HG03354 (cell line): Measurements from ENCODE around the gene SPTB.

Experiments
- ATAC-seq: cut with Tn5 transposase; IDR thresholded peaks from one replicate; pipeline ENCODE4 v1.9.1; 2021; ENCODE audit warnings: mild to moderate bottlenecking; ENCODE audit not compliant: unreplicated experiment, poor library complexity, severe bottlenecking

Gene SPTB

DNA sequence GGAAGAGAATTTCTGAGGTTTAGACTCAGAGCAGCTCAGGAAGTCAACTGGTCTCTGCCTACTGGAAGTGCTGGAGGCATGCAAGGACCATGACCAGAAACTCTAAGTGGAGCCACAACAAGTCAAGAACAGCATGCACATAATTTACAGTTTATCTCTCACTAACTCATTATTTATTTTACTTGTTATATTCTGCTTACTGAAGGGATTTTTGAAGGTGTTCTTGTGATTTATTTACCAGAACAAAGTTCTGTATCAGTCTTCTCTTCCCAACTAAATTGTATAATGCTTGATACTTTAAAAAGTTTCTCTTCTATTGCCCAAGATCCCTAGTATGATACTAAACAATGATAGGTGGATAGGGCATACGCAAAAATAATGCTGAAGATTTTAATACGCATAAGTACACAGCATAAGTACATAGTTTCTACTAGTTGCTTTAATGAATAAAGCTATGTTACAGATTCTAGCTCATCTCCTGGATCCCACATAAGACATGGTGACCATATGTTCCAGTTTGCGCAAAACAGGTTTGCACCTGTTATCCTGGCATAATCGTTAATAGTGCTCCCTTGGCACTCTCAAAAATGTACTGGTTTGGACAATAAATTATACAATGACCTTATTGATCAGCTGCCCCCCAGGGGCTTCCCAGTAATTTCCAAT is 11.6 kb upstream of the SPTB start:
- no peak for ATAC-seq

GRCh38 chr14:64889352-64889751 is 9.6 kb upstream of the SPTB start:
- ATAC-seq, result no peak

DNA sequence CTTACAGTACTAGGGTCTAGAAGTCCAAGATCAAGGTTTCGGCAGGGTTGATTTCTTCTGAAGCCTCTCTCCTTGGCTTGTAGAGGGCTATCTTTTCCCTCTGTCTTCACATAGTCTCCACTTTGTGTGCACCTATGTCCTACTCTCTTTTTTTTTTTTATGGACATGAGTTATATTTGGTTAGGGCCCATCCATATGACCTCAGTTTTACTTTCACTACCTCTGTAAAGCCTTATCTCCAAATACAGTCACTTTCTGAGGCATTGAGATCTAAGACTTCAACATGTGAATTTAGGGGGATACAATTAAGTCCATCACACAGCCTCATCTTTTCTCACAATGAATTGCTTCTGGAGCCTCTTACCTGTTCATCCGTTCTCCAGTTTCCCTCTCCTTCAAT is 5.9 kb upstream of the SPTB start:
- ATAC-seq, result no peak

DNA sequence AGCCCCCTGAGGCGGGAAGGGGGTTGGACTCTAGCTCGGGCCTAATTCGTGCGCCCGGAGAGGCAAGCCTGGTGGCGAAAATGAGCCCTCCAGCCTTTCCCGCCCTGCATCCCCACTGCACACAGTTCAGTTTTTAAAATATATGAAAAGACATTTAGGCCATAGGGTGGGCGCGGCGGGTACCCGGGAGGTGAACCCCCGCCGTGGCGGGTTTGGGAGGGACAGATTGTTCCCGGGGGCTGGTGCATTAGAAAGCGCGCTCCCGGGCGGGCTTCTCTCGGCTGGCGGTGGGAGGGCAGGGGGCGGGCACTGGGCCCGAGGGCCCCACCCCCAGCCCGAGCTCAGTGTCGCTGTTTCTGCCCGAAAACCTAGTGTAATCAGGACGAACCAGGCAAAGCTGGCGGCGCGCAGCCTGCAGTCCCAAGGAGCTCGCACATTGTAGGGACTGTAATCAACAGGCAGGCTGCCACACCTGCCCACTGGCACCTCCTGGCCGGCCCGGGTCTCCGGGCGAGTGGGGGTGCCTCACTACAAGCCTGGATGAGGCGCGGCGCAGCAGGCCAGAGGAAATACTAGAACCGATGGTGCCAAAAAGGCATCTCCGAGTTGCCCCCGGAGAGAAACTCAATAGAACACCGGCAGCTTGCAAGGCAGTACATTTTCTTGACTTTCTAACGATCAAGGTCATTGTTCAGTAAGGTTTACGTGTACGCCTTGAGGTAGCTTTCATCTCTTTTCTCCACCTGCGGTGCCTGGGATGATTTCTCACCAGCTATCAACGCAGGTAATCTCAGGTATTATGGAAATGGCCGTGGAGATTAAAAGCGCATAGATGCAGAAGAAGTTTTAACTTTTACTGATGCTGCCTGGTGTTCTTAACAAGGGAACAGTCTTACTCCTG is 764 bp upstream of the SPTB start:
- peak; percentile 64 for ATAC-seq

- no peak for ATAC-seq
These were observed 671 bp downstream of the SPTB start for GRCh38 chr14:64878837-64879634.

DNA sequence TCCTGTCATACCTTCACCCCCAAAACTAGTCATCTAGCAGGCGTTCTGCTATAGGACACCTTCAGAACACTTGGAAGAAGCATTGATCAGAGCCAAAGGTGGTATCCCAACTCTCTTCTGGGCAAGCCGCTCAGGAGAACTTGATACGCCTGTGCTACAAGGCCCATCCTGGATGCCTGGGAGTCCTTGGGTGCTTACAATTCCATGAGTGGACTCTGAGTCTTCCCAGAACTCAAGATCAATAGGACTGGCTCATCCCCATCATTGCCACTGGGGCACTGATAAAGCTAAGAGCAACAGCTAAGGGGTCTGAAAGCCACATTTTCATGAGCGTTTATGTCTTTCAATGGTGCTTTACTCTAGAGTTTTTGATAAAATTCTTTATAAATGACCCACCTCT is 1.9 kb downstream of the SPTB start:
- no peak for ATAC-seq

DNA sequence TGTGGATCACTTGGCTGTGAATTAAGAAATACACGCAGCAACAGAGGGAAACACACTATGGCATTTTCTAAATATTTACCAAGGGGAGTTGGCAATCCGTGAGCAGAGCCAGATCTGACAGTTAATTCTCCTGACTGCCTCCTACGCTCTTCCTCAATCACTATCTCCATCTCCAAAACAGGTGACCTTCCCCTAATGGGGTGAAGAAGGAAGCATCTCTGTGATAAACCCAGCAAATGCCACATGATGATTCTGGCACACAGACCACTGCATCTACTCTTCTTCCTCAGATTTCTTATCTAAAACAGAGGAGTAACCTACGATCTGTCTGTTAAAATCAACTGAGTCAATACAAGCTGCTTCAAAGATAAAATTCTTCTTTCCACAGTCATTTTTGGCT is 4.4 kb downstream of the SPTB start:
- ATAC-seq, result no peak

DNA sequence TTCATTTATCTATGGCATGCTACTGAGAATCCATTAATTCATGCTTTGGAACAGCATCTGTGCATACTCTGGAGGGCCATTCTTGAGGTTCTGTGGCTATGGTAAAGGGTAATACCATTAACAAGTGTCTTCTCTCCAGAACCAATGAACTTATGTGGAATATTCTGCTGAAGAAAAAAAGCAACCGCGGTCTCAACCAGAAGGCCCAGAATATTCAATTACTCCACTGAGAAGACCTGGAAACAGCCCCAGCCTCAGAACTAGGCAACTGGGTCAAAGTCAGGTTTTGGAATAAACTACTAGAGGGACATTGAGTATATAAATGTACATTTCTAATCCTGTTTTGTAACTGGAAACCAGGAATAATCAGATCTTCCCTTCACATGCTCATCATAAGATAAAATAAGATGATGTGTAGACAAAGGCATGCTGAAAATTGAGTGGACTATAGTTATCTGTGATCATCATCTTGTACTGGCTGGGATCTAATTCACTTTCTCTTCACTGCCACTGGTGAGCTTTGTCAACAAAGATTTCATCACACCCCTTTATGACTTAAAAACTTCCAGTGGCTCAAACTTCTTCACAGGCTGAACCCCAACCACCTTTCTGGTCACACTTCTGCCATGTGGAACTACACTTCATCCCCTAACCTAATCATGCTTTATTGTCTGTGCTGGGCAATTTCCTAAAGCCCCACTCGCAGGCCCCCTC is 6.0 kb downstream of the SPTB start:
- no peak for ATAC-seq

DNA sequence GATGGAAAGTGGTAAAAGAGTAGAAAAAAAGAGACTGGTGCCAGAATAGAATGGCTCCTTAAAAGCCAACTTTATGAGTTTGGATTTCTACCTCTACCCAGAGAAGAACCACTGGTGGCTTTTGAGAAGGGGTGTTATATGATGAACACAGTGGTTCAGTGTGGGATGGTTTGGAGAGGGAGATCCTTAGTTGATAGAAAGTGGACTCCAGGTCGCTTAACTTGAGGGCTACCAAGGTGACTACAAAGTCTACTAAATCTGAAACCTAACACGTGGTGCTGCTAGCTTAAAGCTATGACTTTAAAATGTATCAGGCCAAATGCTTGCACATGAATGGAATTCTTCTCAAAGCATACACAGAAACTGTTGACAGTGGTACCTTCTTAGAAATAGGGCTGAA is 8.4 kb downstream of the SPTB start:
- no peak for ATAC-seq

GRCh38 chr14:64870160-64870559 is 9.5 kb downstream of the SPTB start:
- ATAC-seq, result no peak

DNA sequence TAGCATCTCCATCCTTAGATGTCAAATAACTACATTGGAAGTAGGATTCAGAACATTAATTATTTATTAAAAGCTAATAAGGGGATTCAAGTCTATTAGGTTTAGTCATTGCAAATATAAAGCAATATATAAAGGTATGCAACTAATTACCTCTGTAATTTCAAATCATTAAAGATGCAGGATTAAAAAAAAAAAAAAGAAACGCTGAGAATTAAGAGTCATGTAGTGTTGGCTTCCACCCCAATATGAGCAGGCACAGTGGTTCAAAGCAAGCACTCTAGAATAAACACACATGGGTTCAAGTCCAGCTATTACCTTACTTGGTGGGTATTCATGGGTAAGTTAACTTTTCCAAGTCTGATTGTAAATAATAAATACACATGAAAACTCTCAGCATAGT is 10.9 kb downstream of the SPTB start:
- no peak for ATAC-seq

DNA sequence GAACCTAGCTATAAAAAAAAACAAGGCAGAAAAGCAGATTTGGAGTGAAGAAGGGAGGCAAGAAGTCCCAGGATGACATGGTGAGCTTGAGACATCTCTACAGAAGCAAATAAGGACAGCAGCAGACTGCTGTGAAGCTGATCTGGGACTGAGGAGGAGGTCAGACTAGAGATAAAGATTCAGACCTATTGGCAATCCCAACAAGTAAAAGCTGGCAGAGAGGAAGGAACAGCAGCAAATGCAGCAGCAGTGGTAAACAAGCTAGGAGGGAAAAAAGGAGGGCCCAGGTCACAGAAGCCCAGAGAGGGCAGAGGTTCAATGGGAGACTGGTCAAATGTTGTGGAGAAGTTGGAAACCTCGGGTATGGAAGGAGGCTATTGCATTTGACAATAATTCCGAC is 11.3 kb downstream of the SPTB start:
- no peak for ATAC-seq

DNA sequence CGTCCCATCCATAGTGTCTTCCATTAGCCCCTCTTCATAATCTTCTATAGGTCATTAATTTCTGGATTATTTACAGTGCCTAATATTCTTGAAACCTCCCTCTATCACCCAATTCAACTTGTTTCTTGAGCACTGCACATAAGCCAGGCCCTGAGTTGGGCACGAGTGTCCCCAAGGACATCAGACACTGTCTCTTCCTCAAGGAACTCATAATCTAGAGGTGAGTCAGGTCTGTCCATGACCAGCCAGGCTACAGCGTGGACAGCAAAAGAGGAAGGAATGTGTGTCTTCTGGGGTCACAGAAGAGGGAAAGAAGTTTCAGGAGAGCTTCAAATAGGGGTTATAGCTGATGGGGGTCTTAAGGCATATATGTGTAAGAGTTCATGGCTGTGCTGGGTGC is 12.5 kb downstream of the SPTB start:
- ATAC-seq, result no peak

DNA sequence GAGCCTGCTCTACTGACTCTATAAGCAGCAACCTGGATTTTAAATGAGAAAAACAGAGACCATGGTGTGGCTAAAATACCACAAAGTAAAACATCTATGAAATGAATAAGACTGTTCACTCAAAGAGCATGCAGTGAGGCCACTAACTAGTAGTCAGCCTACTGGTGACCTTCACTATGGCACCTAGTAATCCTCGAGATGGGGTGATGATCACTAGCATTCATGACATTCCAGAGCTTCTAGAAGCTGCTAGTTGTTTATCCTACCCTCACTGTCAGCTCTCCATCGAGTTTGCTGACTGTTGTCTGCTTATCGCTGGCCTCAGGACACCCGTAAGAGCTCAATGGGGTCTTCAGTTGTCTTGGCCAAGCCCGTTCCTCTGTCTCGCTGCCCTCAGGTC is 13.7 kb downstream of the SPTB start:
- ATAC-seq, result no peak

DNA sequence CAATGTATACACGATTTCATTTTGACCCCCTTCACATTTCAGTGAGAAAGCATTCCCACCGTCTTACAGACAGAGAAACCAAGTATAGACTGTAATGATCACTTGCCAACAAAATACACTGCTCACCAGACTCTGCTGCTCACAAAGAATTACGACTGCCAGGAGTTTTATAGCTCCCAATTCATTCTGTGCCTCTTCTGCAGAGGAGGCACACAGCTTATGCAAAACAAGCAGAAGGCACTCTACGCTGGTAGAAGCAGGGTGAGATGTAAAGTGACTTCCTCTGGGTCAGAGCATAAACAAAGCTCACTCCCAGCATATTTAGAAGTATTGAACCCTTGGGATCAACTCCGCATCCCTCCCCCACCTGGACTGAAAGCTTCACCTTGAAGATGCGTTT is 14.6 kb downstream of the SPTB start:
- no peak for ATAC-seq

DNA sequence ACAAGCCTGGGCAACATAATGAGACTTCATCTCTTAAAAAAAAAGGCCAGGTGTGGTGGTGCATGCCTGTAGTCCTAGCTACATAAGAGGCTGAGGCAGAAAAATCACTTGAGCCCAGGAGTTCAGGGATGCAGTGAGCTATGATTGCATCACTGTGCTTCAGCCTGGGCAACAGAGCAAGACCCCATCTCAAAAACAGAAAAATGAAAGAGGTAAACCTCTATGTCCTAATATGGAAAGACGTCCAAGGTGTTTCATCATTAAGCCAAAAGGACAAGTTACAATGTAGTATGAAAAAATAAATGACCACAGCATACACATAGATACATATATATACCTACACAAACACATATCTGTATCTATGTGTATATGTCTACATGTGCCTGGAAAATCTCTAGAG is 15.4 kb downstream of the SPTB start:
- ATAC-seq, result no peak

- ATAC-seq, result no peak
These were observed 17.8 kb downstream of the SPTB start for GRCh38 chr14:64861916-64862315.

DNA sequence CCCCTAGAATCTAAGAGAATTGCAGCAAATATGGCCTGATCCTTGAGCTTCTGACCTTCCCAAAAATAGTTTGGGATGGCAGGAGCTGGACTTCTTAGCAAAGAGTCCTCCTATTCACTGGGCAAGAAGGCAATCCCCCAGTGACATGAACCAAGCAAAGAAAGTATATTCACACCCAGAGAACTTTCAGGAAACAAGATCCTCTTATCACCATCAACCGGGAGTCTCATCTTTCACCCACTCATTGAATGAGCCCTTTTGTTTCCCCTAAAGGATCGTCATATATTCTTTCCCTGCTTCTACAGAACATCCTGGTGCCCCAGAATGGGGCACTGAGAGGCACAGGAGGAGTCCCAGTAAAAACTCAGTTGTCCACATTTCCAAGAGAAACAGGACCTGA is 19.7 kb downstream of the SPTB start:
- ATAC-seq, result no peak

DNA sequence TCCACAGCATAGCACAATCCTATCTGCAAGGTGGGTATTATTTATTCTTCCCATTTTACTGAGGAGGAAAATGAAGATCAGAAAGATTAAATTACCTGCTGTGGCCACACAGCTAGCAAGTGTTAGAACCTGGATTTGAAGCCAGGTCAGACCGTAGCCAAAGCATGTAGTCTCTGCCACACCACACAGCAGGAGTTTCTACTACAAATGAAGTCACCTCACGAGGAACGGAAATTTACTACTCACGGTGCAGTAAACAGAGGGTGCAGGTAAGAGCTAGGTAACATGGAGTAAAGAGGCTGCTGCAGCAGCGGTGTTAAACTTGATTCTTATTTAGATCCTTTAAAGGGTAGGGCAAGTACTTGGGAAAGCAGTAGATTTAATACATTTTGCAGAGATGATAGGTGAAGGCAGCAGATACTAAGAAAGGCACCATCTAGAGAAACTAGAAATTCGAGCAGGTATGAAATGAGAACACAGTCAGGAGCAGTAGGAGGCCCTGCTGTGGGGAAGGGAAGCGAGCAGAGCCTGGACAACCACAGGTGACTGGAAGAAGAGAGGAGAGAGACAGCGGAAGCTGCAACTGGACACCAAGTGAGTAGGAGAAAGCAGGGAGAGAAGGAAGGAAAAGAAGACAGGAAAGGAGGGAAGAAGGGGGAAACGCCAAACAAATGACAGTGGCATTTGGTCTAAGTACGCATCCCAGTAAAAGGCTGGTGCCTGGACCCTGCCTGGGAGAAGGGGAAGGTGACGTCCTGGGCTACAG is 21.5 kb downstream of the SPTB start:
- ATAC-seq, result no peak
